IPS DF 19.7 (cell line): ENCODE data around the gene NUP210L.

ENCODE experiments used
- DNase-seq: peaks from one replicate; pipeline ENCODE4 v3.0.0-alpha.2; 2013; ENCODE audit warnings: low read depth, low spot score

Gene NUP210L

GRCh38 chr1:153967107-153967999, 187.5 kb downstream of the NUP210L start, which contains the start of gene CREB3L4:
TSS of gene CREB3L4 (plus strand) at chr1:153967902. CDS start at chr1:153968526, 624 bp downstream.
- DNase-seq: peak; percentile 98

DNA sequence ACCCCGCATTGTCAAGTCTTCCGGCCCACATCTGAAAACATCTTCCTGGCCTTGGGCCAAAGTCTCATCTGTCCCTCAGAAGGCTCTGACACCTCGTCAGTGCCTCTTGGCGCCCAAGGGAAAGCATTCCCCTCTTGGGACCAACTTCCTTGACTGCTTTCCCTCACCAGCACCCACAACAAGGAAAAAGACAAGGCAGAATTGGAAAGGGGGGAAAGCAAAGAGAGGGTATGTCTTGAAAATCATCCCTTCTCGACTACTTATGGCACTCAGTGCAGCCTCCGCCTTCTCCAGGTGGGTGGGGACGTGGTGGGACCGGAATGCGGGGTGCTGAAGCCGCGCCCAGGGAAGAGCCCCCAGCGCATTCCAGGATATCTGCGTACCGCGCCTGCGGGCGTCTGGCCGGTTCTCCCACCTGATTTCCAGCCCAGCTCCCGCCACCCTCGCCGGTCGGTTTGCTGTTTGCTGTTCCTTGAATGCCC, 191.0 kb downstream of the NUP210L start:
- no peak for DNase-seq

DNA sequence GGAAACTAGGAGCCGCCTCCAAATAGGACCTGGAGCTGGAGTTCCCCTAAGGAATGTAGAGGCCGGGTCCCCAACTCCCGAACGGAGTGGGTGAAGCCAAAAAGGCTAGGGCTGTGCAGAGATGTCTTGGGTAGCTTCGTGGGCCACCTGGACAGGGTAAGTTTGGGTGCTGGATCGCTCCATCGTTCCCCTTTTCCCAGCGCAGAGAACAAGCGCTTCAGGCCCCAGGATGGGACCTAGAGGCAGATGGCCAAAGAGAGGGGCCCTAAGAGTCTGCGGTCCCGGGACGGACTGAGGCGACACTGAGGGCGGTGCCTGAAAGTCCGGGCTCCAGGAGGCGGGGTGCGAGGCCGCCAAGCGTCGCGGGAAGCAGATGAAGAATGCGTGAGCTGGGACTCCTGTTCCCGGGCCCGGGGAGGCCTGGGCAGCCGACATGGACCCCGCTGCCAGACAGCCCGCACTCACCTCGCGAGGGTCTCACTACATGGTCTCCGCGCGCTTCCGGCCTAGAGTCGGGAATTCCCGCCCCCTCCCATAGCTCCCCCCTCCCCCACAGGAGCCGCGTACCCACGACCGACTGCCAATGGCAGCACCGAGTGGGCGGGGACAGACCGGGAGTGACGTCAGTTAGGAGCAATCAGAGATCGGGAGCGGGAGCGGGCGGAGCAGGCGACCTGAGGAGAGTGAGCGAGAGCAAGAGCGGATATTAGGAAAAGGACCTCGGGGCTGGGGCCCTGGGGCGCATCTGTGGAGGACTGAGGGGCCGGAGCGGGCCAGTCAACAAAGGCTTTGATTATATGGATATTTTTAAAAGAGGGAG, 191.6 kb downstream of the NUP210L start, which contains the start of gene SLC39A1:
SLC39A1 (minus strand) TSS at position 508 of the 820 bp plus-strand sequence. CDS start 822 bp downstream, outside the sequence.
- no peak for DNase-seq

DNA sequence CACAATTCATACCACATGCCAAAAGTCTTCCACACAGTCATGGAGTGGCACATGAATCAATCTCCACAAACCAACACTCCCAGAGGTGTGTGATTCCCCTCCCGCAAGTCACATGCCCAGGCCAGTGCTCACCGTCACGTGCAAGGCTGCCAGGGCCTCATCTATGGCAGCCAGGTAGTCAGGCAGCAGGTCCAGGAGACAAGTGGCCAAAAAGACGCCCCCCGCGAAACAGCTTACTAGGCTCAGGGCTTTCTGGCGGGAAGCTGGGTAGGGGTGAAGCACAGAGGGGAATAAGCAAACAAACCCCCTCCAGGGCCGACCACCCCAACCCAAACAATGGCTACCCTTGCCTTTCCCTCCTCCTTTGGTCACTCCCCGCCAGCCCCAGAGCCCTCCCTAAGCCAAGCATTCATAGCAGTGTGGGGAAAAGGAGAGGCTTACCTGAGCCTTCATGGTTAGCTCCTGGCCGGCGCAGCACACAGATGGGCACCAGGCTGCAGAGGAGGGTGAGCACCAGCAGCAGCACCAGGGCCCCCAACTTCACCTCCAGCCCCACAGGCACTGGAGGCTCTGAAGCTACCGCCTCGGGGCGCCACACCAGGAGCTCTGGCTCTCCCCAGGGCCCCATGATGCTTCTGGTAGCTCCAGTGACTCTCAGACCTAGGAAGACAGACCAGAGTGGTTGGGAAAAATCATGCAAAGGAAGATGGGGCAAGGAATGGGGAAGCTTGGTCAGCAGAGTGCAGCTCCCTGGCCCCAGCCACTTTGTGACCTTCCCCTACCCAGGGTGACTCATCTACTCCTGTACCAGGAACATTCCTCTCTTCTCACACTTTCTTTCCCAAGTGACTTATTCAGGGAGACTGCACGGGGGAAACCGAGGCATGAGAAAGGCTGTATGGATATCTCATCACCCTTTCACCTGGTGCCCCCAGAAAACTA, 192.5 kb downstream of the NUP210L start:
- DNase-seq: no peak

DNA sequence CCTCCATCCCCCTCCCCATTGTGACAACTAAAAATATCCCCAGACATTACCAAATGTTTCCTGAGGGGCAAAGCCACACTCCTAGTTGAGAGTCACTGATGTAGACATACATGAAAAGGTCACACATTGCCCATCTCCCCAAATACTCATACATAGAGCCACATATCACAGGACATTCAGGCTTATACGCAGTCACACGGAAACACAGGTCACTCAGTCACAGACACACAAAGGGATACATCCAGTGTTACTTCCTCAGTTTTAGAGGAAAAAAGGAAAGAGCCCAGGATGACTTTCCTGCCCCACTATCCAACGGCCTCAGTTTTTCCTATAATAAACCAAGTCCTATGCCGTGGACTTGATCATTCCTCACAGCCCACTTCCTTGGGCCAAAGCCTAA, 193.5 kb downstream of the NUP210L start:
- no peak for DNase-seq

DNA sequence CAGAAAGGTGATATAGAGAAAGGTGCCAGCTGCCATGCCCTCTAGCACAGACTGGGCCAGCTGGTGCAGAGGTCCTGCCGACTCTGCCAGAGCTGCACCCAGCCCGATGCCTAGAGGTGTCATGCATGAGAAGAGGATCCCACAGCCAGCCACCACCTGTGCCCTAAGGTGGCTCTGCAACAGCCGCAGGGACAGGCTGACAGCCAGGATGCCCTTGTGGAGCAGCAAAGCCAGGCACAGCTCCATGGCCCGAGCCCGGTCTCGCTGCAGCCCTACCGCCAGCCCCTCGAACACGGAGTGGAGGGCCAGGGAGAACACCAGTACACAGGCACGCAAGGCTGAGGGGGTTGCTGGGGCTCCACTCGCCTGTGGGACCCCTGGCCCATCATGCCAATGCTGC, 194.7 kb downstream of the NUP210L start:
- no peak for DNase-seq

- no peak for DNase-seq
Measured at GRCh38 chr1:153959454-153959853, 195.4 kb downstream of the NUP210L start.

- DNase-seq: no peak
Measured at GRCh38 chr1:153958961-153959260, 196.0 kb downstream of the NUP210L start.

DNA sequence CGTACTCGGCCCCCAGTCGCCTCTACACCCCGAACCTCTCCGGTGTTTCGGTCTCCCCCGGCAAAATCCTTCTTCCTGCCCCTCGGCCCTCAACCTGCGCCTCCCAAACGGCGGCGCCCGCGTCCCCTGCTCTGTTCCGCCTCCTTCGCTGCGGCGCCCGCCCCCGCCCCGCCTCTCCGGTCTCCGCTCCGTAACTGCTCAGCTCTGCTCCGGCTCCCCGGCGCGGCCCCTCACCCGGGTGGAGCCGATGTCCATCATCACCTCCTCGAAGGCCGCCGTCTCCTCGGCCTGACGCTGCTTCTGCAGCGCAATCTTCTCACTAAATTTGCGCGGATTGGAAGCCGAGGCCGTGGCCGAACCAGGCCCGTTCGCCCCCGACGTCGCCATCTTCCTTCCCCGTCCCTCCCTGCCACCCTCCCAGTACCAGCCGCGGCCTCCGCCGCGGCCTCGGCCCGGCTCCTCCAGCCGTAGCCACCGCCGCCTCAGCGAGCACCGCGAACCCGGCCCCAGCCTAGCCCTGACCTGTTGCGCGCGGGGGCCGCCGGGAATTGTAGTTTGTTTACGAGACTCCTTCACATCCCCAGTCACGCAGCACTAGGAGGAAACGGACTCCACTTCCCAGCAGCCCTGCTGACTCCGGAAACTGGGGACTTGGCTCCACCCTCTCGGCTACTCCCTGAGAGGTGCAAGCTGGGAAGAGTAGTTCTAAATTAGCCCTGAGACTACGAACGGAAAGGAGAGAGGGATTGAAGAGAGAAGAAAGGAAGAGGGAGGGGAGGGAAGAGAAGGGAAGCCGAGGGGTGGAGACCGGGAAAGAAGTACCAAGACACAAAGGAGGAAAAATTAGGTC, 196.5 kb downstream of the NUP210L start, which contains the start of gene CRTC2:
CRTC2 (minus strand) TSS at position 502 of the 850 bp plus-strand sequence; CDS start at position 387, 115 bp downstream.
- DNase-seq: peak; percentile 99

DNA sequence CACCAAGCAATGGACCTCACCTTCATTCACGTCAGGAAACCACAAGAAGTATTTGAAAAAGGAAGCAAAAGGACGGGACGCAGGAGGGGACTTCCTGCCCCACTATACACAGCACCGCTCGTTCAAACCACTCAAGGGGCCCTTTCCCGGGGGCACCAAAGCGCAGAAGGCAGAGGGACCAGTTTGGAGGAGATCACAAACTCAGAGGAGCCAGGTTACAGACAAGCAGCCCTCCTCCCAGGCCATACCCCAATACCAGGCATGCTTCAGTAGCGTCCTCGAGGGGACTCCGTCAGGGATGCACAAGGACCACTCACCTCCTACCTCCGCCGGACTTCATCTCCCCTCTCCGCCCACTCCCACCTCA, 197.1 kb downstream of the NUP210L start:
- DNase-seq: no peak

DNA sequence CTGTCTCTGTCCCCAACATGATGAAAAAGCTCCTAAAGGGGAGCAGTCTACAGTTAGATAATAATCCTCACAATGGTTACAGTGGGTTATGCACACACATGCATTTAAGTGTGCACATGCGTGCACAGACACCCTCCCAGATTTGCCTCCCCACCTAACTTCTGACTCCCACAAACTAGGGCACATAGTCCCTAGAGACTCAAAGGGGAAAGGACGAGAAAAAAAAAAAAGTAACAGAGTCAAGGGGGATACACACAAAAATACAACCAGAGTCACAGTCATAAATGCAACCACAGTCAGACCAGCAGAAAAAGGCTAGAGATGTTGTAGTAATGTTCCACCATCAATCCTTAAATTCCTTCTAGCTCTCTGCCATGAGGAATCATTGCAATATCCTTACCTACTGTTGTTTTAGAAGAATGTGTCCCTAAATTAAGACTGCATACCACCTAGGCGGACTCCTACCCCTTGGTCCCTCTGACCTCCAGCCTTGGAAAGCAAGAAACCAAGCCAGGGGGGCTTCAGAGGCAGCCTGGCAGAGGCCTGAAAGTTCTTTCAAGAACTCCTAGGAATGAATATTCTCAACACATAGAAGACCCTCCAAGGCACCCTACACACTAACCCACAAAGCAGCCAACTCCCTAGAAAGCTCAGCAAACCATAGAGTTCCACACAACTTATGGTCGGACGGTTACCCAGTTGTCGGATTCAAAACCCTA, 197.7 kb downstream of the NUP210L start:
- no peak for DNase-seq

DNA sequence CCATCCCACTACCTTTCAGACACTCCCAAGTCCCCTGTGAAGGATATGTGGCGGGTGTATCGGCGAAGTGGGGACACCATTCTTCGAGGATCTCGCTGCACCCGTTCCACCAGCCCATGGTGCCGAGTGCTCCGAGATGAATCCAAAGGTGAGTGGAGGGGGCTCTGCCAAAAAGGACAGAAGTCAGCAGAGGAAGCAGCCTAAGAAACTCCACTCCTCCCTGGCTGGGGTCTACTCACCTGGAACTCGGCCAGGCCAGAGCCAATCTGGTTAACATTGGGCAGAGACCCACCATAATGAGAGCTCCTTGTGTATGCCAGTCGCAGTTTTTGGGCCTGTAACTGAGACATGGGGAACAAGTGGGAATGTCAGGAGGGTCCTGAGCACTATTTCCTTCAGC, 200.0 kb downstream of the NUP210L start:
- DNase-seq: no peak

DNA sequence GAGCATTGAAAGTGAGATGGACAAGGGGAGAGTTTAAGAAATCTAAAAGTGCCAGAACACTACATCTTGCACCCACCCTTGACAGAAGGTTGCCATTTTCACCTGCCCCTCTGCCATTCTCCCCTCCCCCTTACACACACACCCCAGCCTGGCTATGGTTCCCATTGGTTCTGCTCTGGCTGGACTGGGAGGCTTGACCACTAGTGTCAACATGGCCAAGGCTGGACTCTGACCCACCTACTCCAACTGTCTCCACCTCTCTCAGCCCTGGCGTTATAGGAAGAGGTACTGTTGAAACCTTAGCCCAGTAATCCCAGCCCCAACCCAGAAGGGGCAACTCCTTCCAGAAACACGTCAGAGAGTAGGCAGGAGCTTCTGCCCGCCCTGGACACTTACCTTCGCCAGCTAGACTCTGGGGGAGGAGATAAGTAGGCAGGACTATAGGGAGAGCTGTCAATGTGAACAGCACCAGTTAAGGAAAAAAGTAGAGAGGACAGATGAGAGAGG, 201.0 kb downstream of the NUP210L start:
- DNase-seq: no peak

DNA sequence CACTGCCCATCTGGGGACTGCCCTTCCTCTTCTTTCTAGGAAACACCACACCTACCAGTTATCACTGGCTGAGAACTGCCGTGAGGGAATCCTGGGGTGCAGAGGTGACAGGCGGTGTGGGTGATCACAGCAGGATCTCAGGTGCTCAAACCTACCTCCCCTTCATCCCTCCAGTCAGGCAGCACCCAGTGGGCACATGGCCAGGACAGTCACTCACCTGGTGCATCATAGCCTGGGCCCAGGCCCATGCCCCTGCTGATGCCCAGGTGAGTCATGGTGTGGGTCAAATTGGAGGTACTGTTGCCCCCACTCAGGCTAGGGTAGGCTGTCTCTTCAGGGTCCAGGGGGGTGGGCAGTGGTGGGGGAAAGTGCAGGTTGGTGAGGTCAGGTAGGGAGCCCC, 203.1 kb downstream of the NUP210L start:
- no peak for DNase-seq

GRCh38 chr1:153951183-153951582, 203.7 kb downstream of the NUP210L start:
- no peak for DNase-seq

DNA sequence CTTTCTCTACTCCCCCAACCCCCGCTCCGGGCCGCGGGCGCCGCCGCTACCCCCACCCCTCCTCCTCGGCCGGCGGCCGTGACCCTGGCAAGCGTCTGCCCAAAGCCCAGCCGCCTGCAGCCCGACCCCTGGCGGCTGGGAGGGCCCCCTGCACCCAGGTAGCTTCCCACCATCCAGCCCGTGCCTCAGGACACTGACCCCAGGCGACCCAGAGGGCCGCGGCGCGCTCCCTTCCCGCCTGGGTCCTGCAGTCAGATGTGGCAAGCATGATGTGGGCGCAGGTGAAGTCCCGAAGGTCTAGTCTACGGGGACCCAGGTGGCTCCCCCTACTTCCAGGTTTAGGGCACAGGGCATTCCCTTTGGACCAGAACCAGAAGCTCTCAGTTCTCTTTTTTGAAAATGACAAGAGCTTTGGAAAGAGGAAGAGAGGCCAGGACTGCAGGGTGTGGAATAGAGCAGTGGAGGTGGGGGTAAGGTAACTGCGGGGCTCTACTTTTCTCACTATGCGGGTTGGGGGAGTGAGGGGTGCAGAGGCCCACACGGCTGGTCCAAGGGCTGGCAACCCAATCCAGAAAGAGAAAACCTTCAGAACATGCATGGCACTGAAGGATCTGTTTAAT, 208.1 kb downstream of the NUP210L start, which contains the start of gene DENND4B:
DENND4B (minus strand) TSS at position 97 of the 620 bp plus-strand sequence. CDS start 2,344 bp downstream, outside the sequence.
- DNase-seq: no peak

GRCh38 chr1:153945795-153946621, 208.9 kb downstream of the NUP210L start:
- DNase-seq: no peak
